Hepatocyte (in vitro differentiated cells): ENCODE results near the gene CLK2. TPM values are rescaled to one million over a fixed set of nuclear protein-coding genes. Genes with fewer than 3 reads are reported as not detected.

Source experiments
- DNase-seq: peaks from one replicate; pipeline ENCODE4 v3.0.0-alpha.2; 2016; ENCODE audit warnings: low spot score
- H2AFZ ChIP-seq: fragments of 200-600 bp; sonication (generic); 2 replicates; pipeline ENCODE4 v1.6.0; 2016; ENCODE audit warnings: antibody characterized with exemption, mild to moderate bottlenecking
- H3K27ac ChIP-seq: fragments of 200-600 bp; sonication (generic); 2 replicates; pipeline ENCODE4 v1.5.1; 2016; ENCODE audit warnings: mild to moderate bottlenecking
- H3K27me3 ChIP-seq: fragments of 200-600 bp; sonication (generic); 2 replicates; pipeline ENCODE4 v1.6.1; 2016
- H3K36me3 ChIP-seq: fragments of 200-600 bp; sonication (generic); replicated peaks from 2 replicates; pipeline ENCODE4 v1.5.1; 2016; ENCODE audit warnings: low read depth; ENCODE audit not compliant: insufficient read depth
- H3K4me1 ChIP-seq: fragments of 200-600 bp; sonication (generic); 2 replicates; pipeline ENCODE4 v1.5.1; 2016; ENCODE audit warnings: mild to moderate bottlenecking, moderate library complexity; ENCODE audit not compliant: insufficient read depth
- H3K4me2 ChIP-seq: fragments of 200-600 bp; sonication (generic); 2 replicates; pipeline ENCODE4 v1.6.0; 2016
- H3K4me3 ChIP-seq: fragments of 200-600 bp; sonication (generic); 2 replicates; pipeline ENCODE4 v1.5.1; 2016; ENCODE audit warnings: mild to moderate bottlenecking
- H3K79me2 ChIP-seq: fragments of 200-600 bp; sonication (generic); 2 replicates; pipeline ENCODE4 v1.6.0; 2017; ENCODE audit warnings: mild to moderate bottlenecking
- H3K9me2 ChIP-seq: fragments of 200-600 bp; sonication (generic); replicated peaks from 2 replicates; pipeline ENCODE4 v1.6.0; 2017; ENCODE audit warnings: mild to moderate bottlenecking; ENCODE audit not compliant: insufficient read depth
- H3K9me3 ChIP-seq: fragments of 200-600 bp; sonication (generic); 2 replicates; pipeline ENCODE4 v1.5.1; 2016; ENCODE audit warnings: low read depth, mild to moderate bottlenecking
- H4K20me1 ChIP-seq: fragments of 200-600 bp; sonication (generic); 2 replicates; pipeline ENCODE4 v1.6.0; 2016; ENCODE audit warnings: mild to moderate bottlenecking; ENCODE audit not compliant: insufficient read depth, poor library complexity, severe bottlenecking
- CTCF ChIP-seq: fragments of 200-600 bp; sonication (generic); IDR thresholded peaks from 2 replicates; pipeline ENCODE4 v1.5.1; 2016; ENCODE audit warnings: antibody characterized with exemption, mild to moderate bottlenecking; ENCODE audit not compliant: poor library complexity
- EZH2 ChIP-seq: fragments of 200-600 bp; sonication (generic); IDR thresholded peaks from 2 replicates; pipeline ENCODE4 v1.6.1; 2016; ENCODE audit warnings: antibody characterized with exemption, mild to moderate bottlenecking, borderline replicate concordance
- EZH2phosphoT487 ChIP-seq: fragments of 200-600 bp; sonication (generic); IDR thresholded peaks from one replicate; pipeline ENCODE4 v1.6.1; 2018; ENCODE audit warnings: antibody characterized with exemption, mild to moderate bottlenecking, low read depth, moderate library complexity; ENCODE audit not compliant: unreplicated experiment, severe bottlenecking
- WGBS: methylation state at CpG from one replicate; pipeline ENCODE4 v1.1.6; 2016; ENCODE audit warnings: low lambda C conversion rate; ENCODE audit errors: missing lambda C conversion rate; 5-methylcytosine and 5-hydroxymethylcytosine counted together
- polyA plus RNA-seq: library from polyadenylated mRNA; unstranded; fragments of >200 nt; fragmentation: Nextera tagmentation; extraction: Ambion mirVana; gene quantifications from 2 replicates; pipeline ENCODE4 v1.2.1, GENCODE V29; 2016
- total RNA-seq: library from RNA; depleted of rRNA; stranded (reverse); fragments of >200 nt; gene quantifications from 2 replicates; pipeline ENCODE4 v1.2.3, GENCODE V29; 2014

Gene CLK2
- total RNA-seq (18.6 and 26.1 TPM in 2 replicates), polyA plus RNA-seq (48.7 and 53.8 TPM in 2 replicates)

GRCh38 chr1:155273343-155274245, at the start of gene CLK2:
CLK2 (minus strand) TSS chr1:155273504; CDS start chr1:155270977, 2,527 bp downstream.
- Histone ChIP-seq H3K36me3 (no peaks in the 10 kb centered on the region), H3K27me3 (no peaks in the 10 kb centered on the region), H3K4me2 (peak within 1 kb of the TSS; percentile 72), H3K9me2 (no peaks in the 10 kb centered on the region), H3K79me2 (peaks cover 38% of the 10 kb centered on the region), H3K9me3 (no peaks in the 10 kb centered on the region), H2AFZ (peak within 1 kb of the TSS; percentile 46), H3K4me1 (peaks cover 11% of the 10 kb centered on the region), H4K20me1 (peaks cover 14% of the 10 kb centered on the region), H3K27ac (peak within 1 kb of the TSS; percentile 98), H3K4me3 (peak within 1 kb of the TSS; percentile 57)
- DNase-seq: peak; percentile 98
- no peak for TF ChIP-seq EZH2
- TF ChIP-seq EZH2phosphoT487: no peak
- no peak for TF ChIP-seq CTCF
- WGBS: 22% methylated on average over 50 of the region's 61 CpGs

GRCh38 chr1:155322571-155322952, 49.3 kb upstream of the CLK2 start:
- H2AFZ ChIP-seq: peak overlapping the region; percentile 69
- no peaks in the 10 kb centered on the region for H3K9me3 ChIP-seq
- WGBS: 5% methylated on average over 19 of the region's 28 CpGs
- peak overlapping the region; percentile 94 for H3K27ac ChIP-seq
- peaks cover 27% of the 10 kb centered on the region for H3K79me2 ChIP-seq
- no peaks in the 10 kb centered on the region for H3K27me3 ChIP-seq
- H3K36me3 ChIP-seq: no peaks in the 10 kb centered on the region
- peak overlapping the region; percentile 63 for H3K4me3 ChIP-seq
- TF ChIP-seq EZH2phosphoT487: no peak
- TF ChIP-seq CTCF: no peak
- TF ChIP-seq EZH2: no peak
- DNase-seq: peak; percentile 63
- peaks cover 22% of the 10 kb centered on the region for H3K4me1 ChIP-seq
- peaks cover 11% of the 10 kb centered on the region for H4K20me1 ChIP-seq
- peak overlapping the region; percentile 87 for H3K4me2 ChIP-seq
- H3K9me2 ChIP-seq: no peaks in the 10 kb centered on the region

DNA sequence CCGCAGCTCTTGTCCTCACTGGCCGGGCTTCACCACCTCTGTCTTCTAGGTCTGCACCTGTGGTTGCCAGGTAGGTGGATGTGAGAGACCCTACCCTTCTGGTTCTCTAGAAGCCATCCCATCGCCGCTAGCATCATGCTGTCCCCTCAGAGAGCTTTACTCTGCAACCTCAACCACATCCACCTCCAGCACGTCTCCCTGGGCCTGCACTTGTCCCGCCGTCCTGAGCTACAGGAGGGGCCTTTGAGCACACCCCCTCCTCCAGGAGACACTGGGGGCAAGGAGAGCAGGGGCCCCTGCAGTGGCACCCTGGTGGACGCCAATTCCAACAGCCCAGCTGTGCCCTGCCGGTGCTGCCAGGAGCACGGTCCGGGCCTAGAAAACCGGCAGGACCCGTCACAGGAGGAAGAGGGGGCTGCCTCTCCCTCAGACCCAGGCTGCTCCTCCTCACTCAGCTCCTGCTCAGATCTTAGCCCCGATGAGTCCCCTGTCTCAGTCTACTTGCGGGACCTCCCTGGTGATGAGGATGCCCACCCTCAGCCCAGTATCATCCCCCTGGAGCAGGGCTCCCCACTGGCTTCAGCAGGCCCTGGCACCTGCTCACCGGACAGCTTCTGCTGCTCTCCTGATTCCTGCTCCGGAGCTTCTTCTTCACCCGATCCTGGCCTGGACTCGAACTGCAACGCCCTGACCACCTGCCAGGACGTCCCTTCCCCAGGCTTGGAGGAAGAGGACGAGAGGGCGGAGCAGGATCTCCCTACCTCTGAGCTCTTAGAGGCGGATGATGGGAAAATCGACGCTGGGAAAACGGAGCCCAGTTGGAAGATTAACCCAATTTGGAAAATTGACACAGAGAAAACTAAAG, 48.6 kb upstream of the CLK2 start:
- peak; percentile 31 for DNase-seq
- Histone ChIP-seq H2AFZ (peak overlapping the region; percentile 69), H3K4me1 (peaks cover 27% of the 10 kb centered on the region), H3K36me3 (no peaks in the 10 kb centered on the region), H4K20me1 (peaks cover 11% of the 10 kb centered on the region), H3K9me2 (no peaks in the 10 kb centered on the region), H3K4me2 (peak overlapping the region; percentile 87), H3K9me3 (no peaks in the 10 kb centered on the region), H3K27me3 (no peaks in the 10 kb centered on the region), H3K4me3 (peak overlapping the region; percentile 63), H3K27ac (peak overlapping the region; percentile 94), H3K79me2 (peaks cover 21% of the 10 kb centered on the region)
- no peak for TF ChIP-seq CTCF
- TF ChIP-seq EZH2: no peak
- no peak for TF ChIP-seq EZH2phosphoT487
- WGBS: 57% methylated on average over 27 of the region's 27 CpGs
